Stomach smooth muscle (tissue), 2 donors: Measurements from ENCODE around the gene ZNF197.

Experiments
- H3K27ac ChIP-seq: one replicate; pipeline ENCODE4 v1.7.0; 2013; ENCODE audit warnings: mild to moderate bottlenecking, low read length, inconsistent platforms
- H3K27me3 ChIP-seq, 2 donors: one replicate each; pipeline ENCODE4 v1.7.0; 2013; ENCODE audit warnings: low read length in 2 of 2; ENCODE audit not compliant: insufficient read depth in 2 of 2, control insufficient read depth in 1 of 2
- H3K36me3 ChIP-seq, 2 donors: one replicate each; pipeline ENCODE4 v1.7.0; 2013; ENCODE audit warnings: low read length in 2 of 2; ENCODE audit not compliant: control insufficient read depth in 2 of 2, insufficient read depth in 2 of 2
- H3K4me1 ChIP-seq: one replicate; pipeline ENCODE4 v1.7.0; 2013; ENCODE audit warnings: low read length; ENCODE audit not compliant: control insufficient read depth, insufficient read depth
- H3K4me3 ChIP-seq, 2 donors: one replicate each; pipeline ENCODE4 v1.7.0; 2013; ENCODE audit warnings: low read length in 2 of 2
- H3K9ac ChIP-seq, 2 donors: one replicate each; pipeline ENCODE4 v1.7.0; 2013; ENCODE audit warnings: low read length in 2 of 2, mild to moderate bottlenecking in 1 of 2
- H3K9me3 ChIP-seq, 2 donors: one replicate each; pipeline ENCODE4 v1.7.0; 2013; ENCODE audit warnings: low read length in 2 of 2; ENCODE audit not compliant: control insufficient read depth in 2 of 2
- donor health status: healthy.
- donor health status: Pancreatic carcinoma.

ZNF197 gene

GRCh38 chr3:44687898-44688297, 63.1 kb downstream of the ZNF197 start:
- H3K4me1 ChIP-seq, result peaks cover 10% of the 10 kb centered on the region
- no peak overlapping the region for H3K9ac ChIP-seq

More at GRCh38 chr3:44687898-44688297, 63.1 kb downstream of the ZNF197 start:
- no peaks in the 10 kb centered on the region for H3K27me3 ChIP-seq
- no peak overlapping the region for H3K4me3 ChIP-seq
- no peaks in the 10 kb centered on the region for H3K9me3 ChIP-seq
- H3K36me3 ChIP-seq, result peaks cover 0 to 2% of the 10 kb centered on the region in 2 donors
- no peak overlapping the region for H3K27ac ChIP-seq
